Adrenal gland (tissue), 12 donors: ENCODE results near the gene WNT3A. TPM values are rescaled to one million over a fixed set of nuclear protein-coding genes. Genes with fewer than 3 reads are reported as not detected.

Experiments
- DNase-seq, 7 donors: peaks; one replicate each; pipeline ENCODE4 v3.0.0-alpha.2; 2019 to 2020
- H3K27ac ChIP-seq, 5 donors: fragments of 200-600 bp; sonication (generic) in 4 of 5; 1 replicate in 3 of 5; 2 replicates in 2 of 5; pipeline versions ENCODE4 v1.5.1 to v1.8.0; 2016 to 2020; ENCODE audit warnings: mild to moderate bottlenecking in 1 of 5
- H3K27me3 ChIP-seq: fragments of 200-600 bp; 2 replicates; pipeline ENCODE4 v1.8.0; 2021
- H3K36me3 ChIP-seq, 2 donors: fragments of 200-600 bp; replicated peaks in 1 of 2; 1 replicate in 1 of 2; 2 replicates in 1 of 2; pipeline versions ENCODE4 v1.5.1 to v1.8.0; 2018 to 2022
- H3K4me1 ChIP-seq, 2 donors: fragments of 200-600 bp; replicated peaks in 1 of 2; 1 replicate in 1 of 2; 2 replicates in 1 of 2; pipeline versions ENCODE4 v1.5.1 to v1.8.0; 2018 to 2021
- H3K4me3 ChIP-seq, 4 donors: fragments of 200-600 bp; sonication (generic) in 3 of 4; one replicate each; pipeline ENCODE4 v1.5.1; 2016 to 2018
- H3K9me3 ChIP-seq, 3 donors: fragments of 200-600 bp; sonication (generic) in 1 of 3; replicated peaks in 1 of 3; 1 replicate in 2 of 3; 2 replicates in 1 of 3; pipeline versions ENCODE4 v1.5.1 to v1.8.0; 2016 to 2021
- POLR2A ChIP-seq, 2 donors: fragments of 450-650 bp; IDR thresholded peaks; one replicate each; pipeline ENCODE4 v1.6.1; 2017; ENCODE audit warnings: antibody characterized with exemption in 2 of 2, mild to moderate bottlenecking in 2 of 2, moderate library complexity in 1 of 2
- WGBS, 4 donors: extraction: QIAGEN DNeasy Blood & Tissue Kit in 2 of 4; methylation state at CpG; one replicate each; pipeline versions ENCODE4 v1.1.5 to v1.1.7; 2013 to 2017; 5-methylcytosine and 5-hydroxymethylcytosine counted together
- intact Hi-C, 2 donors: fragments of 100-400 bp; cut with DNase I; formaldehyde crosslinking; loops; one replicate each; pipeline versions ENCODE4 v1.14.1 to v1.15.0; 2022 to 2023
- polyA plus RNA-seq, 3 donors: library from polyadenylated mRNA; stranded (reverse); fragments of 200-250 nt in 2 of 3; fragments of 350-450 nt in 1 of 3; fragmentation: Illumina TruSeq in 1 of 3; extraction: RNeasy Lipid Tissue Mini Kit (QIAGEN cat#74804) in 1 of 3; gene quantifications; one replicate each; pipeline ENCODE4 v1.2.3, GENCODE V29; 2013 to 2014
- total RNA-seq, 9 donors: library from RNA; depleted of rRNA in 4 of 9; stranded (reverse); fragments of >200 nt in 4 of 9; fragments of 120-200 nt in 1 of 9; fragmentation: NEBNext Ultra II Directional in 1 of 9; extraction: Animal tissue kit (Norgen Biotek cat#: 25700) in 1 of 9; gene quantifications; one replicate each; pipeline versions ENCODE4 v1.1.0 to v1.2.4, GENCODE V29; 2013 to 2023
- TF ChIP-seq, protein P1 (sequence below), 6 experiments: fragments of 450-650 bp in 4 of 6; fragments of 200-600 bp in 2 of 6; sonication (generic) in 1 of 6; IDR thresholded peaks; 1 replicate in 5 of 6; 2 replicates in 1 of 6; pipeline versions ENCODE4 v1.5.1 to v1.8.0; 2016 to 2021; ENCODE audit warnings: antibody characterized with exemption in 6 of 6, mild to moderate bottlenecking in 2 of 6, moderate library complexity in 1 of 6
- donor health status: healthy with polysubstance abuse.
- donor health status: Bipolar disorder and iron deficiency.
- donor health status: DM: yes; HTN: yes; CAD: no.
- donor health status: DM: no; HTN: no; CAD: no.
- donor health status: DM: no; HTN: no; CAD: no.
- donor health status: DM: yes; HTN: yes; CAD: no.

Gene WNT3A
- total and polyA plus RNA-seq, 12 donors, result not detected

DNA sequence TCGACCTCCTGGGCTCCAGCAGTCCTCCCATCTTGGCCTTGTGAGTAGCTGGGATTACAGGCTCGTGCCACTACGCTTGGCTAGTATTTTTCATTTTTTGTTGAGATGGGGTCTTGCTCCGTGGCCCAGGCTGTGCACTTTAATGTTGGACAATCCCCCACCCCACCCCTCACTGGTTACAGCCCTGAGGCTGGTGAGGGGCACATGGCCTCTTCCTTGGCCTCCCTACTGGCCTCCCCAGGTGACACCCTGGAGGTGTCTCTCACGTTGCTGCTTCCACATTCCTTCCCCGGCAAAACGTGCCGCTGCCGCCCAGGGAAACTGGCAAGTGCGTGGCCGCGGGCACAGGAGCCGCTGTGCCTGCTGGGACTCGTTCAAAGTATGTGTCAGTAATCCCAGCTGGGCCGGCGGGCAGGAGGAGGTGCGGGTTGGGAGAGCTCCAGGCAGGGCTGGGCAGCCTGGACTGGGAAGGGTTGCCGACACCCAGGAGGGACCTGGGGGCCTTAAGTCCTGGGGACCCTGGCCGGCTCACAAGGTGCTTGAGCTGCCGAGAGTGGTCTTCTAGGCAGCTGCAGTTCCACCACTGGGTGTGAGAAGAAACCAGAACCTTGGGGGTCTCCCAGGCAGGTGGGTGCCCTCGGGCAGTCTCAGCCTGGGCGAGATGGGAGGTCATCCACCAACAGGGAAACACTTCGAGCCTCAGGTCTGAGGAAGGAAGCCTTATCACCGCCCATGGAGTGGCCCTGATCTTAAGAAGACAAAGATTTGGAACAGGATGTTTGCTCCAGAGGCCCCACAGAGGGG lies 6.5 kb downstream of the WNT3A start:
- no peak overlapping the region for H3K4me3 ChIP-seq
- 76 to 82% (median 80%) methylated on average over 6 to 24 of the region's 24 CpGs for WGBS, 4 donors
- no peaks in the 10 kb centered on the region for H3K4me1 ChIP-seq
- H3K36me3 ChIP-seq, result no peaks in the 10 kb centered on the region
- no peak for TF ChIP-seq POLR2A (IDR thresholded peaks at IDR 0.05)
- TF ChIP-seq, protein P1, sequence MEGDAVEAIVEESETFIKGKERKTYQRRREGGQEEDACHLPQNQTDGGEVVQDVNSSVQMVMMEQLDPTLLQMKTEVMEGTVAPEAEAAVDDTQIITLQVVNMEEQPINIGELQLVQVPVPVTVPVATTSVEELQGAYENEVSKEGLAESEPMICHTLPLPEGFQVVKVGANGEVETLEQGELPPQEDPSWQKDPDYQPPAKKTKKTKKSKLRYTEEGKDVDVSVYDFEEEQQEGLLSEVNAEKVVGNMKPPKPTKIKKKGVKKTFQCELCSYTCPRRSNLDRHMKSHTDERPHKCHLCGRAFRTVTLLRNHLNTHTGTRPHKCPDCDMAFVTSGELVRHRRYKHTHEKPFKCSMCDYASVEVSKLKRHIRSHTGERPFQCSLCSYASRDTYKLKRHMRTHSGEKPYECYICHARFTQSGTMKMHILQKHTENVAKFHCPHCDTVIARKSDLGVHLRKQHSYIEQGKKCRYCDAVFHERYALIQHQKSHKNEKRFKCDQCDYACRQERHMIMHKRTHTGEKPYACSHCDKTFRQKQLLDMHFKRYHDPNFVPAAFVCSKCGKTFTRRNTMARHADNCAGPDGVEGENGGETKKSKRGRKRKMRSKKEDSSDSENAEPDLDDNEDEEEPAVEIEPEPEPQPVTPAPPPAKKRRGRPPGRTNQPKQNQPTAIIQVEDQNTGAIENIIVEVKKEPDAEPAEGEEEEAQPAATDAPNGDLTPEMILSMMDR (IDR thresholded peaks at IDR 0.05), result no peak
- H3K27ac ChIP-seq, result no peak overlapping the region
- intact Hi-C loops, result no loop called here
- no peaks in the 10 kb centered on the region for H3K9me3 ChIP-seq
- DNase-seq, result peak in 5 of 7 donors; percentile 5 to 39 (median 8)
- H3K27me3 ChIP-seq, result peaks cover 9% of the 10 kb centered on the region

DNA sequence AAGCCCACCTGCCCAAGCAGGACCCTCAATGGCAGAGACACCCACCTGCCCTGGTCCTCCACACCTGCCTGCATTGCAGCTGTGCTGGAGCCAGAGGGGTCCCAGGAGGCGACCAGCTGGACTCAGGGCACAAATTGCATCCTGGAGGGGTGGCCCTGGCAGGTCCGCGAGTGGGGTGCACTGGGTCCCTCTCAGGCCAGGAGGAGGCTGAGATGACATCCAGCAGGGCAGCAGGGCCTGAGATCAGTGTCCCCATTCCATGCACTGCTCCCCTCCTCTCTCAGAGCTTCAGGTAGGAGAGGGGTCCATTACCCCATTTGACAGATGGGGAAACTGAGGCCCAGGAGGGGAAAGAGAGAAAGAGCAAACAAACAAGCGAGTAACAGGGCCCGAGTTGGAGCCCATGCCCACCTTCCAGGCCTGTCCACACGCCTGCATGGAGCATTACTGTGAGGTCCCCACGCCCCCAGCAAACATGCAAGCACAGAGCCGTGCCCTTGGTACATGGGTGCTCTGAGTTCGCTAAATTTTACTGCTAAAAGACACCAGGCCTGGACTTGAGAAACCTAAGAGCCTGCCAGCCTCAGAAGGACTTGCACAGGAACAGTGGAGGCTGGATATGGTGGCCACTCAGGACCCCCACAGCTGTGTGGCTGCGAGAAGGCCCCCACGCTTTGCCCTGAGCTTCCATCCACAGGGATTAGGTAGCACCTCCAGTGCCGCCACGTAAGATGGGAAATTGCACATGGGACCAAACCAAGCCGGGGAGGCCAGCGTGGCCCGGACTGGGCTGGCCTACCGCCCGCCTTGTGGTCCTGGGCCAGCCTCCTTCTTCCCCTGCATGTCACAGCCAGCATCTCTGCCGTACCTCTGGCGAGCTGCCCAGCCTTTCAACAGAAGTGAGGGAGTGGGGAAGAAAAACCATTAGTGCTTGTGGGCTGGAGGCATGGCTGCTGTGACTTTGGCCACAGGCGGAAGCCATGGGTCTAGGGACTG lies 7.4 kb downstream of the WNT3A start:
- TF ChIP-seq, protein P1 (IDR thresholded peaks at IDR 0.05), result no peak
- TF ChIP-seq POLR2A (IDR thresholded peaks at IDR 0.05), result no peak
- intact Hi-C loops, result no loop called here
- WGBS, 4 donors, result 70 to 87% (median 72%) methylated on average over 13 to 21 of the region's 21 CpGs
- no peaks in the 10 kb centered on the region for H3K36me3 ChIP-seq
- H3K9me3 ChIP-seq, result no peaks in the 10 kb centered on the region
- peak in 5 of 7 donors; percentile 3 to 21 (median 13) for DNase-seq
- H3K27ac ChIP-seq, result no peak overlapping the region
- H3K27me3 ChIP-seq, result peaks cover under 1% of the 10 kb centered on the region
- H3K4me1 ChIP-seq, result no peaks in the 10 kb centered on the region
- no peak overlapping the region for H3K4me3 ChIP-seq

DNA sequence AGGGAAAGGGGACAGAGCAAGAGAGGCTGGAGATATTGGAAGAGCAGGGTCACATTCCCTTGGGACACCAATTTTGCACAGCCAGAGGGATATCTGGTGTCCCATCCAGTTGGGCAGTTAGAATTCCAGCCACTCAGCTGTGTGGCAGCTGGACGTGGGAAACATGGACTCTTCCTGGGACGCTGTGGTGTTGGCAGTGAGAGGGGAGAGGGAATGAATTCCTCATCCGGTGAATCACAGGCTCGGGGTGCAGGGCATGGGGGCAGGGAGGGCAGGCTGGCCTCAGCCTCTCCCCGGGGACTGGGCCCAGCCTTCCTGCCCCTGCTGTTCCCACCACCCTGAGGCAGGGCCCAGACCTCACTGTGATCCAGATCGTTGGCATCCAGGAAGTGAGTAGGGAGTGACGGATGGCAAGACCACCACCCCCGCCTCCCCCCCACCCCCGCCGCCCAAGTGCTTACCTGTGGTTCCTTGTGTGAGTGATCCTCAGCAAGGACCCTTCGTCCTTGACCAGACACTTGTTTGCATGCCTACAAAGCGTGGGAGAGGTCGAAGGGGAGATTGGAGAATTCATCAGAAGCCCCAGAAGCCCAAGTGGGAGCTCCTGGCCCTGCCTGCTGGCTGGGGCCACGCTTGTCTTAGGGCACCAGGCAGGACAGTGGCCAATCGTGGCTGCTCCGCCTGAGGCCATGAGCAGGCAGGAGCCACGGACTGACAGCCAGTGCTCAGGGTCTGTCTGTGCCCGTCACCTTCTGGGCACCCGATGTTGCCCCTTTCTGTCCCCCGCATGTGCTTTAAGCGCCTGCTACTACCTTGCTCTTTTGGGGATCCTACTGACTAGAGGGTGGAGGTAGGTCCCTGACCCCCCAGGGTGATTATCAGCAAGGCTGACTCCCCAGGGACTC lies 8.7 kb downstream of the WNT3A start:
- DNase-seq, result peak in 2 of 7 donors; percentile 3 to 9

More for the DNA sequence above, 8.7 kb downstream of the WNT3A start:
- H3K27me3 ChIP-seq, result no peaks in the 10 kb centered on the region
- H3K4me1 ChIP-seq, result no peaks in the 10 kb centered on the region
- no peaks in the 10 kb centered on the region for H3K9me3 ChIP-seq
- intact Hi-C loops, result no loop called here
- H3K36me3 ChIP-seq, result no peaks in the 10 kb centered on the region
- no peak overlapping the region for H3K27ac ChIP-seq
- no peak overlapping the region for H3K4me3 ChIP-seq
- TF ChIP-seq, protein P1 (IDR thresholded peaks at IDR 0.05), result no peak
- 67 to 80% (median 77%) methylated on average over 8 to 21 of the region's 21 CpGs for WGBS, 4 donors
